Stomach (tissue), 4 donors: ENCODE data around the gene MALRD1.

Experiments
- CTCF ChIP-seq, 7 experiments: fragments of 450-650 bp in 4 of 7; fragments of 200-600 bp in 3 of 7; sonication (generic) in 3 of 7; IDR thresholded peaks; one replicate each; pipeline ENCODE4 v1.5.1; 2016 to 2019; ENCODE audit warnings: antibody characterized with exemption in 7 of 7, control low read depth in 2 of 7, mild to moderate bottlenecking in 1 of 7
- EP300 ChIP-seq: sonication (generic); formaldehyde crosslinking; IDR thresholded peaks from one replicate; pipeline ENCODE4 v1.6.1; 2017; ENCODE audit warnings: antibody characterized with exemption
- POLR2A ChIP-seq, 4 donors: fragments of 450-650 bp; IDR thresholded peaks; one replicate each; pipeline ENCODE4 v1.6.1; 2016; ENCODE audit warnings: antibody characterized with exemption in 4 of 4, control low read depth in 2 of 4, mild to moderate bottlenecking in 1 of 4, moderate library complexity in 1 of 4
- POLR2AphosphoS5 ChIP-seq, 3 donors: sonication (generic); formaldehyde crosslinking; IDR thresholded peaks; one replicate each; pipeline ENCODE4 v1.6.1; 2016; ENCODE audit warnings: antibody characterized with exemption in 3 of 3

GRCh38 chr10:19658131-19658530, 609.5 kb downstream of the MALRD1 start:
- TF ChIP-seq CTCF (IDR thresholded peaks at IDR 0.05) (no peak), POLR2AphosphoS5 (IDR thresholded peaks at IDR 0.05) (no peak), POLR2A (IDR thresholded peaks at IDR 0.05) (no peak), EP300 (no peak)
